ENCODE results near the gene KAT2B.

DNA sequence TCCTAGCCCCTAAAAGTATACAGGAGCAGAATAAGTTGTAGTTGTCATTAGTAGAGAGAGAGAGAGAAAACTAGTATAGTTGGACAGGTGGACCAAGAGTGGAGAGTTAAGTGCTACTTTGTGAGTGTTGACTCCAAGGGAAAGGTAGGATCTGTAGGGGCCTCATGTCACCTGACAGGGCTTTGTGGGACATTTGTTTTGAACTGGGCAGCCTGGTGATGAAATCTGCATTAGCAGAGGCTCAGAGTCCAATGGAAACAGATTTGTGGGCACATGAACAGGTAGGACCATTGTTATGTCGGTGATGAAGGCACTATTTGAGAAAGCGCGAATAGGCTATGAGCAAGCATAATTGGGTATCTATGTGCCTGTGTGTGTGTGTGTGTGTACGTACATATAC, 102.3 kb downstream of the KAT2B start:
- TF ChIP-seq CEBPB (IDR thresholded peaks at IDR 0.05; ENCODE audit: low read depth, low read length), result no peak
- no peak for TF ChIP-seq POLR2A (IDR thresholded peaks at IDR 0.05; ENCODE audit: control extremely low read depth in 1 of 2, low read depth in 2 of 2, low read length in 2 of 2)
- TF ChIP-seq SAP30 (IDR thresholded peaks at IDR 0.05; ENCODE audit: insufficient read depth, insufficient replicate concordance, low read length), result no peak
- no peak for TF ChIP-seq POLR2AphosphoS5 (IDR thresholded peaks at IDR 0.05; ENCODE audit: low read depth, low read length)
- TF ChIP-seq, protein P1, sequence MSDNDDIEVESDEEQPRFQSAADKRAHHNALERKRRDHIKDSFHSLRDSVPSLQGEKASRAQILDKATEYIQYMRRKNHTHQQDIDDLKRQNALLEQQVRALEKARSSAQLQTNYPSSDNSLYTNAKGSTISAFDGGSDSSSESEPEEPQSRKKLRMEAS (IDR thresholded peaks at IDR 0.05), result no peak
- TF ChIP-seq, protein P2, sequence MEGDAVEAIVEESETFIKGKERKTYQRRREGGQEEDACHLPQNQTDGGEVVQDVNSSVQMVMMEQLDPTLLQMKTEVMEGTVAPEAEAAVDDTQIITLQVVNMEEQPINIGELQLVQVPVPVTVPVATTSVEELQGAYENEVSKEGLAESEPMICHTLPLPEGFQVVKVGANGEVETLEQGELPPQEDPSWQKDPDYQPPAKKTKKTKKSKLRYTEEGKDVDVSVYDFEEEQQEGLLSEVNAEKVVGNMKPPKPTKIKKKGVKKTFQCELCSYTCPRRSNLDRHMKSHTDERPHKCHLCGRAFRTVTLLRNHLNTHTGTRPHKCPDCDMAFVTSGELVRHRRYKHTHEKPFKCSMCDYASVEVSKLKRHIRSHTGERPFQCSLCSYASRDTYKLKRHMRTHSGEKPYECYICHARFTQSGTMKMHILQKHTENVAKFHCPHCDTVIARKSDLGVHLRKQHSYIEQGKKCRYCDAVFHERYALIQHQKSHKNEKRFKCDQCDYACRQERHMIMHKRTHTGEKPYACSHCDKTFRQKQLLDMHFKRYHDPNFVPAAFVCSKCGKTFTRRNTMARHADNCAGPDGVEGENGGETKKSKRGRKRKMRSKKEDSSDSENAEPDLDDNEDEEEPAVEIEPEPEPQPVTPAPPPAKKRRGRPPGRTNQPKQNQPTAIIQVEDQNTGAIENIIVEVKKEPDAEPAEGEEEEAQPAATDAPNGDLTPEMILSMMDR (IDR thresholded peaks at IDR 0.05; ENCODE audit: control extremely low read depth in 1 of 3, insufficient read depth in 1 of 3, low read depth in 1 of 3, low read length in 3 of 3), result no peak
- TF ChIP-seq GABPA (IDR thresholded peaks at IDR 0.05; ENCODE audit: borderline replicate concordance, insufficient read depth, low read length), result no peak
- no peak for TF ChIP-seq EZH2 (IDR thresholded peaks at IDR 0.05; ENCODE audit: low read depth, low read length, severe bottlenecking)
- TF ChIP-seq CBX5 (IDR thresholded peaks at IDR 0.05; ENCODE audit: low read depth, low read length), result no peak
- TF ChIP-seq BACH1 (IDR thresholded peaks at IDR 0.05; ENCODE audit: low read length), result no peak
- TF ChIP-seq RXRA (IDR thresholded peaks at IDR 0.05; ENCODE audit: insufficient read depth, low read depth, low read length), result no peak
- no peak for TF ChIP-seq MAFK (IDR thresholded peaks at IDR 0.05; ENCODE audit: low read depth, low read length)
